Neural progenitor cell (in vitro differentiated cells): ENCODE results near the gene CCDC196. TPM values are rescaled to one million over a fixed set of nuclear protein-coding genes. Genes with fewer than 3 reads are reported as not detected.
A peak's percentile ranks its signal among the peaks of the same experiment; 100 is the strongest.

Experiments used
- DNase-seq: peaks from one replicate; pipeline ENCODE4 v3.0.0-alpha.2; 2016; ENCODE audit warnings: low spot score
- H2AFZ ChIP-seq: fragments of 200-600 bp; sonication (generic); replicated peaks from 2 replicates; pipeline ENCODE4 v1.6.1; 2016; ENCODE audit warnings: antibody characterized with exemption
- H3F3A ChIP-seq: fragments of 200-600 bp; sonication (generic); 2 replicates; pipeline ENCODE4 v1.6.1; 2016; ENCODE audit warnings: antibody characterized with exemption, low read depth
- H3K27ac ChIP-seq: fragments of 200-600 bp; sonication (generic); 2 replicates; pipeline ENCODE4 v1.5.1; 2016; ENCODE audit warnings: mild to moderate bottlenecking
- H3K27me3 ChIP-seq: fragments of 200-600 bp; sonication (generic); 2 replicates; pipeline ENCODE4 v1.6.1; 2016; ENCODE audit warnings: mild to moderate bottlenecking, moderate library complexity
- H3K36me3 ChIP-seq: fragments of 200-600 bp; sonication (generic); 2 replicates; pipeline ENCODE4 v1.5.1; 2016
- H3K4me1 ChIP-seq: fragments of 200-600 bp; sonication (generic); 2 replicates; pipeline ENCODE4 v1.6.1; 2016; ENCODE audit warnings: mixed run types
- H3K4me2 ChIP-seq: fragments of 200-600 bp; sonication (generic); 2 replicates; pipeline ENCODE4 v1.6.1; 2016
- H3K4me3 ChIP-seq: fragments of 200-600 bp; sonication (generic); 2 replicates; pipeline ENCODE4 v1.5.1; 2016
- H3K79me2 ChIP-seq: fragments of 200-600 bp; sonication (generic); 2 replicates; pipeline ENCODE4 v1.6.1; 2016; ENCODE audit warnings: low read depth
- H3K9ac ChIP-seq: fragments of 200-600 bp; sonication (generic); 2 replicates; pipeline ENCODE4 v1.6.1; 2016
- H3K9me3 ChIP-seq: fragments of 200-600 bp; sonication (generic); 2 replicates; pipeline ENCODE4 v1.5.1; 2016; ENCODE audit warnings: low read depth
- H4K20me1 ChIP-seq: fragments of 200-600 bp; sonication (generic); 2 replicates; pipeline ENCODE4 v1.6.1; 2016; ENCODE audit warnings: low read depth
- H3K27ac Mint-ChIP-seq: 3 replicates; pipeline ENCODE4 v1.8.0; 2021; ENCODE audit warnings: mixed read lengths
- H3K27me3 Mint-ChIP-seq: 2 replicates; pipeline ENCODE4 v1.8.0; 2022; ENCODE audit warnings: low read depth, mild to moderate bottlenecking, inconsistent platforms, moderate library complexity, mixed read lengths; ENCODE audit not compliant: insufficient read depth
- H3K36me3 Mint-ChIP-seq: 3 replicates; pipeline ENCODE4 v1.8.0; 2021; ENCODE audit warnings: mixed read lengths
- H3K4me1 Mint-ChIP-seq: 3 replicates; pipeline ENCODE4 v1.8.0; 2021; ENCODE audit warnings: mixed read lengths
- H3K4me3 Mint-ChIP-seq: 3 replicates; pipeline ENCODE4 v1.8.0; 2021; ENCODE audit warnings: mild to moderate bottlenecking, moderate library complexity, mixed read lengths
- H3K9me3 Mint-ChIP-seq: 3 replicates; pipeline ENCODE4 v1.8.0; 2020; ENCODE audit warnings: mixed read lengths
- EZH2 ChIP-seq: fragments of 200-600 bp; sonication (generic); IDR thresholded peaks from 2 replicates; pipeline ENCODE4 v1.6.1; 2017; ENCODE audit warnings: antibody characterized with exemption, mild to moderate bottlenecking, moderate library complexity
- EZH2phosphoT487 ChIP-seq: fragments of 200-600 bp; sonication (generic); IDR thresholded peaks from 2 replicates; pipeline ENCODE4 v1.6.1; 2017; ENCODE audit warnings: antibody characterized with exemption
- total RNA-seq: library from RNA; depleted of rRNA; stranded (reverse); fragments of >200 nt; gene quantifications from 2 replicates; pipeline ENCODE4 v1.2.3, GENCODE V29; 2015; ENCODE audit warnings: low replicate concordance
- TF ChIP-seq, protein P1 (sequence below): fragments of 200-600 bp; sonication (generic); IDR thresholded peaks from 2 replicates; pipeline ENCODE4 v1.5.1; 2017; ENCODE audit warnings: antibody characterized with exemption, mild to moderate bottlenecking

Gene CCDC196
- total RNA-seq, 1 donor from 2014 or later, result not detected

DNA sequence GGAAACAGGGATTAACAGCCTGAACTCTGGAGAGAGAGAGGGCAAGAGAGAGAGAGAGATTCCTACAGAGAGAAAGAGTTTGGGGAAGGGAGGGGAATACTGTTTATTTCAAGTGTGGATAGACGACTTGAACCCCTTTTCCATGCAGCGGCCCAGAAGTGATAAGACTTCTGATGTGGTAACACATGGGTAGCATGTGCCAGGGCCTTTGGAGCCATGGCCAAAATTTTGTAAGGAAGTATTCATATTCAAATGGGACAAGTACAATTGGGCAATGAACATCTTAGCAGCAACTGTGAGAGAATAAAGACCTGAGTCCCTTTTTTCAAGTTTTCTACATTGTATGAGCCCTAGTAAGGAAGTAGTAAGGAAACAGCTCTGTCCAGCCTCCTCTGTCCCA, 42.4 kb upstream of the CCDC196 start:
- no peak overlapping the region for H3K4me3 ChIP-seq
- DNase-seq, result no peak
- Mint-ChIP-seq H3K36me3 (no peaks in the 10 kb centered on the region), H3K4me1 (peaks cover 29% of the 10 kb centered on the region), H3K9me3 (peaks cover 13% of the 10 kb centered on the region), H3K27ac (peak overlapping the region; percentile 87), H3K4me3 (no peak overlapping the region), H3K27me3 (no peaks in the 10 kb centered on the region)
- no peak overlapping the region for H2AFZ ChIP-seq
- H3K27ac ChIP-seq, result no peak overlapping the region
- peaks cover 14% of the 10 kb centered on the region for H3K9me3 ChIP-seq
- no peaks in the 10 kb centered on the region for H4K20me1 ChIP-seq
- no peaks in the 10 kb centered on the region for H3K27me3 ChIP-seq
- H3F3A ChIP-seq, result no peaks in the 10 kb centered on the region
- no peak overlapping the region for H3K4me2 ChIP-seq
- TF ChIP-seq EZH2phosphoT487 (no peak), EZH2 (no peak)
- TF ChIP-seq, protein P1, sequence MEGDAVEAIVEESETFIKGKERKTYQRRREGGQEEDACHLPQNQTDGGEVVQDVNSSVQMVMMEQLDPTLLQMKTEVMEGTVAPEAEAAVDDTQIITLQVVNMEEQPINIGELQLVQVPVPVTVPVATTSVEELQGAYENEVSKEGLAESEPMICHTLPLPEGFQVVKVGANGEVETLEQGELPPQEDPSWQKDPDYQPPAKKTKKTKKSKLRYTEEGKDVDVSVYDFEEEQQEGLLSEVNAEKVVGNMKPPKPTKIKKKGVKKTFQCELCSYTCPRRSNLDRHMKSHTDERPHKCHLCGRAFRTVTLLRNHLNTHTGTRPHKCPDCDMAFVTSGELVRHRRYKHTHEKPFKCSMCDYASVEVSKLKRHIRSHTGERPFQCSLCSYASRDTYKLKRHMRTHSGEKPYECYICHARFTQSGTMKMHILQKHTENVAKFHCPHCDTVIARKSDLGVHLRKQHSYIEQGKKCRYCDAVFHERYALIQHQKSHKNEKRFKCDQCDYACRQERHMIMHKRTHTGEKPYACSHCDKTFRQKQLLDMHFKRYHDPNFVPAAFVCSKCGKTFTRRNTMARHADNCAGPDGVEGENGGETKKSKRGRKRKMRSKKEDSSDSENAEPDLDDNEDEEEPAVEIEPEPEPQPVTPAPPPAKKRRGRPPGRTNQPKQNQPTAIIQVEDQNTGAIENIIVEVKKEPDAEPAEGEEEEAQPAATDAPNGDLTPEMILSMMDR, result no peak
- no peaks in the 10 kb centered on the region for H3K36me3 ChIP-seq
- no peak overlapping the region for H3K9ac ChIP-seq
- no peaks in the 10 kb centered on the region for H3K4me1 ChIP-seq
- H3K79me2 ChIP-seq, result no peaks in the 10 kb centered on the region

DNA sequence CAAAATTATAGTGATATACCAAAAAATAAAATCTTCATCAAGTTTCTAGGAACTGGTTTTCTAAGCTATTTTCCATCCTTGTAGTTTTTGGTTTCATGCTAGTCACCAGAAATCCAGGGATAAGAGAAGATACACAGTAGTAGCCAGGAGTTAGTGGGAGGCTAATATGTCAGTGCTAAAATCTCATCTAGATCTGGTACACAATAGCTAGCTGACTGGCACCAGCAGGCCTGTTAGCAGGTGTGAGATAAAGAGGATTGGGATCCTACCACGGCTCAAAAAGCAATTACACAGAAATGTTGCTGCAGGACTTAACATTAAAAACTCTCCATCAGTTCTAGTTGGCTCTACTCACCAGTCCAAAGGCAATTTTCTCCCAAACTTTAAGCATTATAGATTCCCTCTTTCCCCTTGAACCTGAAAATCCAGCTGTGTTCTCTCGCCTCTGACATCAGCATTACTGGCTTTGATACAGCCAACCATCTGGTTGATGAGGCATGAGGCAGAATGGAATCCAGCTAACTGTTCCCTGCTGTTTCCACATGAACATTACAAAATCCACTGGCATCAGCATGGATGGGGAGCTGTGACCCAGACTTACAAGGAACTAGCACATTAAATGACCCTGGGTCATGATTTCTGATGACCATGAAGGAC, 41.8 kb upstream of the CCDC196 start:
- Mint-ChIP-seq H3K9me3 (peaks cover 11% of the 10 kb centered on the region), H3K27me3 (no peaks in the 10 kb centered on the region), H3K36me3 (no peaks in the 10 kb centered on the region), H3K4me1 (peaks cover 34% of the 10 kb centered on the region), H3K27ac (no peak overlapping the region), H3K4me3 (no peak overlapping the region)
- H3K4me1 ChIP-seq, result no peaks in the 10 kb centered on the region
- no peaks in the 10 kb centered on the region for H3F3A ChIP-seq
- H4K20me1 ChIP-seq, result no peaks in the 10 kb centered on the region
- H3K9me3 ChIP-seq, result peaks cover 8% of the 10 kb centered on the region
- no peak overlapping the region for H3K9ac ChIP-seq
- H3K4me2 ChIP-seq, result no peak overlapping the region
- no peak overlapping the region for H2AFZ ChIP-seq
- H3K27me3 ChIP-seq, result no peaks in the 10 kb centered on the region
- H3K4me3 ChIP-seq, result no peak overlapping the region
- DNase-seq, result no peak
- H3K27ac ChIP-seq, result no peak overlapping the region
- H3K36me3 ChIP-seq, result no peaks in the 10 kb centered on the region
- H3K79me2 ChIP-seq, result no peaks in the 10 kb centered on the region
- TF ChIP-seq, protein P1, result no peak
- no peak for TF ChIP-seq EZH2
- no peak for TF ChIP-seq EZH2phosphoT487

DNA sequence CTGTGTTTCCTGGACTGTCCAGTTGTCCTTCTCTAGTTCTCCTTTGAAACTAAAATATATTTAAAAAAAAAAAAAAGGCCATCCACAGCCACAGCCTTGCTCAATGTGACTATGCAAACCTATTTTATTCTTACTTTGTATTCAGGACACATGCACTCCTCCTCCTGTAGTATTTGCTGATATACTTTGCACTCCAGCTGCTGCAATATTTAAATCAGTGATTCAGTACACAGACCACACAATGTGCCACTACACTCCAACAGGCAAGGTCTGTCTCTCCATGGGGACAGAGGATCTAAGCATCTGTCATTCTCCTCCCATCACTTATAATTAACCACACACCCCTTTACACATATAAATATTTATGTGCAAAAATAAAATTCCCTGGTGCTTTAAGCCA, 40.2 kb upstream of the CCDC196 start:
- Histone ChIP-seq H3K27me3 (no peaks in the 10 kb centered on the region), H2AFZ (no peak overlapping the region), H3K4me1 (no peaks in the 10 kb centered on the region), H4K20me1 (no peaks in the 10 kb centered on the region), H3K27ac (no peak overlapping the region), H3K36me3 (no peaks in the 10 kb centered on the region), H3K79me2 (no peaks in the 10 kb centered on the region), H3F3A (no peaks in the 10 kb centered on the region), H3K4me2 (no peak overlapping the region), H3K9me3 (no peaks in the 10 kb centered on the region), H3K4me3 (no peak overlapping the region), H3K9ac (no peak overlapping the region)
- TF ChIP-seq EZH2 (no peak), EZH2phosphoT487 (no peak)
- TF ChIP-seq, protein P1, result no peak
- Mint-ChIP-seq H3K27ac (no peak overlapping the region), H3K9me3 (peaks cover 2% of the 10 kb centered on the region), H3K4me3 (no peak overlapping the region), H3K27me3 (no peaks in the 10 kb centered on the region), H3K36me3 (no peaks in the 10 kb centered on the region), H3K4me1 (peaks cover 34% of the 10 kb centered on the region)
- no peak for DNase-seq
